Neural progenitor cell (in vitro differentiated cells): ENCODE results near the gene CAP1. TPM values are rescaled to one million over a fixed set of nuclear protein-coding genes. Genes with fewer than 3 reads are reported as not detected.

ENCODE experiments used
- DNase-seq: peaks from one replicate; pipeline ENCODE4 v3.0.0-alpha.2; 2016; ENCODE audit warnings: low spot score
- H2AFZ ChIP-seq: fragments of 200-600 bp; sonication (generic); replicated peaks from 2 replicates; pipeline ENCODE4 v1.6.1; 2016; ENCODE audit warnings: antibody characterized with exemption
- H3F3A ChIP-seq: fragments of 200-600 bp; sonication (generic); 2 replicates; pipeline ENCODE4 v1.6.1; 2016; ENCODE audit warnings: antibody characterized with exemption, low read depth
- H3K27ac ChIP-seq: fragments of 200-600 bp; sonication (generic); 2 replicates; pipeline ENCODE4 v1.5.1; 2016; ENCODE audit warnings: mild to moderate bottlenecking
- H3K27me3 ChIP-seq: fragments of 200-600 bp; sonication (generic); 2 replicates; pipeline ENCODE4 v1.6.1; 2016; ENCODE audit warnings: mild to moderate bottlenecking, moderate library complexity
- H3K36me3 ChIP-seq: fragments of 200-600 bp; sonication (generic); 2 replicates; pipeline ENCODE4 v1.5.1; 2016
- H3K4me1 ChIP-seq: fragments of 200-600 bp; sonication (generic); 2 replicates; pipeline ENCODE4 v1.6.1; 2016; ENCODE audit warnings: mixed run types
- H3K4me2 ChIP-seq: fragments of 200-600 bp; sonication (generic); 2 replicates; pipeline ENCODE4 v1.6.1; 2016
- H3K4me3 ChIP-seq: fragments of 200-600 bp; sonication (generic); 2 replicates; pipeline ENCODE4 v1.5.1; 2016
- H3K79me2 ChIP-seq: fragments of 200-600 bp; sonication (generic); 2 replicates; pipeline ENCODE4 v1.6.1; 2016; ENCODE audit warnings: low read depth
- H3K9ac ChIP-seq: fragments of 200-600 bp; sonication (generic); 2 replicates; pipeline ENCODE4 v1.6.1; 2016
- H3K9me3 ChIP-seq: fragments of 200-600 bp; sonication (generic); 2 replicates; pipeline ENCODE4 v1.5.1; 2016; ENCODE audit warnings: low read depth
- H4K20me1 ChIP-seq: fragments of 200-600 bp; sonication (generic); 2 replicates; pipeline ENCODE4 v1.6.1; 2016; ENCODE audit warnings: low read depth
- H3K27ac Mint-ChIP-seq: 3 replicates; pipeline ENCODE4 v1.8.0; 2021; ENCODE audit warnings: mixed read lengths
- H3K27me3 Mint-ChIP-seq: 2 replicates; pipeline ENCODE4 v1.8.0; 2022; ENCODE audit warnings: low read depth, mild to moderate bottlenecking, inconsistent platforms, moderate library complexity, mixed read lengths; ENCODE audit not compliant: insufficient read depth
- H3K36me3 Mint-ChIP-seq: 3 replicates; pipeline ENCODE4 v1.8.0; 2021; ENCODE audit warnings: mixed read lengths
- H3K4me1 Mint-ChIP-seq: 3 replicates; pipeline ENCODE4 v1.8.0; 2021; ENCODE audit warnings: mixed read lengths
- H3K4me3 Mint-ChIP-seq: 3 replicates; pipeline ENCODE4 v1.8.0; 2021; ENCODE audit warnings: mild to moderate bottlenecking, moderate library complexity, mixed read lengths
- H3K9me3 Mint-ChIP-seq: 3 replicates; pipeline ENCODE4 v1.8.0; 2020; ENCODE audit warnings: mixed read lengths
- CTCF ChIP-seq: fragments of 200-600 bp; sonication (generic); IDR thresholded peaks from 2 replicates; pipeline ENCODE4 v1.5.1; 2017; ENCODE audit warnings: antibody characterized with exemption, mild to moderate bottlenecking
- EZH2 ChIP-seq: fragments of 200-600 bp; sonication (generic); IDR thresholded peaks from 2 replicates; pipeline ENCODE4 v1.6.1; 2017; ENCODE audit warnings: antibody characterized with exemption, mild to moderate bottlenecking, moderate library complexity
- EZH2phosphoT487 ChIP-seq: fragments of 200-600 bp; sonication (generic); IDR thresholded peaks from 2 replicates; pipeline ENCODE4 v1.6.1; 2017; ENCODE audit warnings: antibody characterized with exemption
- total RNA-seq: library from RNA; depleted of rRNA; stranded (reverse); fragments of >200 nt; gene quantifications from 2 replicates; pipeline ENCODE4 v1.2.3, GENCODE V29; 2015; ENCODE audit warnings: low replicate concordance

Gene CAP1
- total RNA-seq, 1 donor from 2014 or later, result 150 TPM

- Histone ChIP-seq H3K4me1 (no peaks in the 10 kb centered on the region), H3F3A (no peaks in the 10 kb centered on the region), H3K27me3 (no peaks in the 10 kb centered on the region), H3K79me2 (peaks cover 96% of the 10 kb centered on the region), H2AFZ (no peak overlapping the region), H3K36me3 (no peaks in the 10 kb centered on the region), H3K4me2 (no peak overlapping the region), H3K4me3 (no peak overlapping the region), H3K27ac (no peak overlapping the region), H3K9me3 (no peaks in the 10 kb centered on the region), H4K20me1 (peaks cover 45% of the 10 kb centered on the region), H3K9ac (no peak overlapping the region)
- DNase-seq, result no peak
- H3K9me3 Mint-ChIP-seq, result no peaks in the 10 kb centered on the region
- TF ChIP-seq EZH2 (no peak), CTCF (no peak), EZH2phosphoT487 (no peak)
- H3K4me1 Mint-ChIP-seq, result peaks cover 5% of the 10 kb centered on the region
- no peak overlapping the region for H3K27ac Mint-ChIP-seq
- H3K27me3 Mint-ChIP-seq, result peaks cover 2% of the 10 kb centered on the region
- H3K4me3 Mint-ChIP-seq, result no peak overlapping the region
- peaks cover 5% of the 10 kb centered on the region for H3K36me3 Mint-ChIP-seq
Measured at GRCh38 chr1:40050863-40051262, 10.3 kb downstream of the CAP1 start.

- H2AFZ ChIP-seq, result no peak overlapping the region
- H3F3A ChIP-seq, result no peaks in the 10 kb centered on the region
- H3K4me1 ChIP-seq, result no peaks in the 10 kb centered on the region
- H3K36me3 ChIP-seq, result no peaks in the 10 kb centered on the region
- H3K9me3 Mint-ChIP-seq, result no peaks in the 10 kb centered on the region
- H3K9ac ChIP-seq, result no peak overlapping the region
- H3K27ac Mint-ChIP-seq, result no peak overlapping the region
- no peaks in the 10 kb centered on the region for H3K9me3 ChIP-seq
- peaks cover 96% of the 10 kb centered on the region for H3K79me2 ChIP-seq
- TF ChIP-seq EZH2 (no peak), CTCF (no peak), EZH2phosphoT487 (no peak)
- DNase-seq, result no peak
- no peak overlapping the region for H3K27ac ChIP-seq
- peaks cover 5% of the 10 kb centered on the region for H3K4me1 Mint-ChIP-seq
- no peak overlapping the region for H3K4me3 ChIP-seq
- peaks cover 54% of the 10 kb centered on the region for H4K20me1 ChIP-seq
- peaks cover 2% of the 10 kb centered on the region for H3K27me3 Mint-ChIP-seq
- H3K4me2 ChIP-seq, result no peak overlapping the region
- H3K36me3 Mint-ChIP-seq, result peaks cover 8% of the 10 kb centered on the region
- no peak overlapping the region for H3K4me3 Mint-ChIP-seq
- no peaks in the 10 kb centered on the region for H3K27me3 ChIP-seq
Measured at GRCh38 chr1:40053138-40053887, 12.8 kb downstream of the CAP1 start.

- Histone ChIP-seq H3K4me3 (no peak overlapping the region), H4K20me1 (peaks cover 50% of the 10 kb centered on the region), H3K27ac (no peak overlapping the region), H3K9ac (no peak overlapping the region), H3K9me3 (no peaks in the 10 kb centered on the region), H3K79me2 (peaks cover 72% of the 10 kb centered on the region), H3F3A (no peaks in the 10 kb centered on the region), H3K4me1 (no peaks in the 10 kb centered on the region), H3K27me3 (no peaks in the 10 kb centered on the region), H3K4me2 (no peak overlapping the region), H2AFZ (no peak overlapping the region), H3K36me3 (peaks cover 8% of the 10 kb centered on the region)
- no peaks in the 10 kb centered on the region for H3K9me3 Mint-ChIP-seq
- no peak for DNase-seq
- no peaks in the 10 kb centered on the region for H3K27me3 Mint-ChIP-seq
- TF ChIP-seq EZH2phosphoT487, result no peak
- TF ChIP-seq EZH2, result no peak
- no peak for TF ChIP-seq CTCF
- H3K4me1 Mint-ChIP-seq, result no peaks in the 10 kb centered on the region
- no peak overlapping the region for H3K4me3 Mint-ChIP-seq
- no peak overlapping the region for H3K27ac Mint-ChIP-seq
- H3K36me3 Mint-ChIP-seq, result peaks cover 15% of the 10 kb centered on the region
Measured at GRCh38 chr1:40056519-40057309, 16.2 kb downstream of the CAP1 start.
